Measurements from ENCODE around the gene FBXO40.

The FBXO40 gene

GRCh38 chr3:121557426-121557934 is 35.7 kb upstream of the FBXO40 start:
- Histone ChIP-seq H3K9me3 (no peaks in the 10 kb centered on the region), H3K27ac (no peak overlapping the region), H3K36me3 (no peaks in the 10 kb centered on the region), H3K4me3 (ENCODE audit: low read depth in 1 of 2, low read length in 1 of 2) (no peak overlapping the region), H3K4me1 (ENCODE audit: control insufficient read depth in 1 of 2, insufficient read depth in 1 of 2, low read depth in 1 of 2, low read length in 1 of 2) (no peaks in the 10 kb centered on the region), H3K27me3 (no peaks in the 10 kb centered on the region)
- no peak for TF ChIP-seq CTCF (IDR thresholded peaks at IDR 0.05)

- TF ChIP-seq CTCF (IDR thresholded peaks at IDR 0.05) = no peak
- Histone ChIP-seq H3K4me3 (ENCODE audit: low read depth in 1 of 2, low read length in 1 of 2) (no peak overlapping the region), H3K4me1 (ENCODE audit: control insufficient read depth in 1 of 2, insufficient read depth in 1 of 2, low read depth in 1 of 2, low read length in 1 of 2) (no peaks in the 10 kb centered on the region), H3K9me3 (no peaks in the 10 kb centered on the region), H3K36me3 (no peaks in the 10 kb centered on the region), H3K27ac (no peak overlapping the region), H3K27me3 (no peaks in the 10 kb centered on the region)
These were observed 31.0 kb upstream of the FBXO40 start for GRCh38 chr3:121562148-121562547.

- no peaks in the 10 kb centered on the region for H3K36me3 ChIP-seq
- H3K27ac ChIP-seq = no peak overlapping the region
- H3K9me3 ChIP-seq = no peaks in the 10 kb centered on the region
- no peak for TF ChIP-seq CTCF (IDR thresholded peaks at IDR 0.05)
- no peak overlapping the region for H3K4me3 ChIP-seq (ENCODE audit: low read depth in 1 of 2, low read length in 1 of 2)
- no peaks in the 10 kb centered on the region for H3K4me1 ChIP-seq (ENCODE audit: control insufficient read depth in 1 of 2, insufficient read depth in 1 of 2, low read depth in 1 of 2, low read length in 1 of 2)
- no peaks in the 10 kb centered on the region for H3K27me3 ChIP-seq
These were observed 26.4 kb upstream of the FBXO40 start for GRCh38 chr3:121566773-121567172.

- Histone ChIP-seq H3K27ac (no peak within 1 kb of the TSS), H3K4me1 (ENCODE audit: control insufficient read depth in 1 of 2, insufficient read depth in 1 of 2, low read depth in 1 of 2, low read length in 1 of 2) (no peaks in the 10 kb centered on the region), H3K27me3 (no peaks in the 10 kb centered on the region), H3K4me3 (ENCODE audit: low read depth in 1 of 2, low read length in 1 of 2) (no peak within 1 kb of the TSS), H3K36me3 (no peaks in the 10 kb centered on the region), H3K9me3 (no peaks in the 10 kb centered on the region)
- TF ChIP-seq CTCF (IDR thresholded peaks at IDR 0.05) = no peak
These were observed 25.5 kb upstream of the FBXO40 start, which contains the start of gene ARGFX for GRCh38 chr3:121567649-121568048. Gene ARGFX (plus strand): TSS chr3:121567949. CDS start chr3:121570714, 2,765 bp downstream.

GRCh38 chr3:121574449-121574848 is 18.7 kb upstream of the FBXO40 start:
- Histone ChIP-seq H3K4me1 (ENCODE audit: control insufficient read depth in 1 of 2, insufficient read depth in 1 of 2, low read depth in 1 of 2, low read length in 1 of 2) (no peaks in the 10 kb centered on the region), H3K4me3 (ENCODE audit: low read depth in 1 of 2, low read length in 1 of 2) (no peak overlapping the region), H3K9me3 (no peaks in the 10 kb centered on the region), H3K36me3 (no peaks in the 10 kb centered on the region), H3K27ac (no peak overlapping the region), H3K27me3 (no peaks in the 10 kb centered on the region)
- no peak for TF ChIP-seq CTCF (IDR thresholded peaks at IDR 0.05)

- no peak overlapping the region for H3K27ac ChIP-seq
- H3K4me3 ChIP-seq (ENCODE audit: low read depth in 1 of 2, low read length in 1 of 2) = no peak overlapping the region
- TF ChIP-seq CTCF (IDR thresholded peaks at IDR 0.05) = no peak
These were observed 11.5 kb upstream of the FBXO40 start for GRCh38 chr3:121581691-121582090.

More at GRCh38 chr3:121581691-121582090, 11.5 kb upstream of the FBXO40 start:
- Histone ChIP-seq H3K9me3 (no peaks in the 10 kb centered on the region), H3K27me3 (peaks cover 7% of the 10 kb centered on the region), H3K4me1 (ENCODE audit: control insufficient read depth in 1 of 2, insufficient read depth in 1 of 2, low read depth in 1 of 2, low read length in 1 of 2) (no peaks in the 10 kb centered on the region), H3K36me3 (no peaks in the 10 kb centered on the region)

Measured in neutrophil (primary cell).